ENCODE results near the gene BPIFB3. TPM values are rescaled to one million over a fixed set of nuclear protein-coding genes. Genes with fewer than 3 reads are reported as not detected.

Gene BPIFB3
- total RNA-seq, 2 experiments from 2014 or later: not detected

- CTCF ChIA-PET: no interaction called here
- H3K27me3 Mint-ChIP-seq: no peaks in the 10 kb centered on the region
- no peaks in the 10 kb centered on the region for H3K4me1 Mint-ChIP-seq
- H3K27ac Mint-ChIP-seq: no peak overlapping the region
- ATAC-seq (no peak), DNase-seq (no peak)
- no peak overlapping the region for H3K4me3 Mint-ChIP-seq
- no peaks in the 10 kb centered on the region for H3K36me3 Mint-ChIP-seq
- no peaks in the 10 kb centered on the region for H3K9me3 Mint-ChIP-seq (ENCODE audit: low read depth)
These were observed 2.4 kb upstream of the BPIFB3 start for GRCh38 chr20:33051333-33051732.

DNA sequence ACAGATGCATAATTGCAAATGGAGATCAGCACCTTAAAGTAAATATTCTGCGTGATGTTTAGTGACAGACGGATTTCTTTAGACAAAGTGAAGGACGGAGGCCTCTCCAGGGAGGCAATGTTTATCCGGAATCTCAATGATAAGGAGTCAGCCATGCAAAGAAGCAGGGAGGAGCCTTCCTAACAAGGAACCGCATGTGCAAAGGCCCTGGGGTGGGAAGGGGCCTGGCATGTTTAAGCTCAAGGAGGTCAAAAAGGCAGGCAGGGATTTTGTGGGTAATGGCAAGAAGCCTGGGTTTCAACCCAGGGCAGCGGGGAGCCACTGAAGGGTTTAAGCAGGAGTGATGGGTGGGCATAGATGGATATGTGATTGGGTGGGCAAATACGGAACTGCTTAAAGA lies 678 bp downstream of the BPIFB3 start:
- CTCF ChIA-PET: no interaction called here
- DNase-seq (no peak), ATAC-seq (no peak)
- Mint-ChIP-seq H3K27me3 (peaks cover 3% of the 10 kb centered on the region), H3K9me3 (ENCODE audit: low read depth) (no peaks in the 10 kb centered on the region), H3K4me1 (no peaks in the 10 kb centered on the region), H3K4me3 (no peak overlapping the region), H3K36me3 (no peaks in the 10 kb centered on the region), H3K27ac (no peak overlapping the region)

DNA sequence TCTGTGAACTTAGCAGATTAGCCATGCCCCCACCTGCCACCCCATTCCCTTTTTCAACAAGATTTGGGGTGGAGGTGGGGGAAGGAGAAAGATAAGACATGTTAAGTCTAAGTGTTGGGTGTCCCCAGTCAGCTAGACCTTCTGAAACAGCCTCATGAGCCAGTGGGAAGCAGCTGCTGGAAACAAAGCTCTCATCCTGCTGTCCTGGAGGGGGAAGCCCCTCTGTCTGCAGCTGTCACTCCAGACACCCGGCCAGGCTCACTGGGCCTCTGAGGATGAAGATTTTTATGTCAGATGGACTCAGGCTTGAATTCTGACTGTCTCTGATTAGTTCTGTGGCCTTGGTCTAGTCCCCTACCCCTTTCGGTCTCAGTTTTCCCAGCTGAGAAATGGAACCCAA lies 1.1 kb downstream of the BPIFB3 start:
- Mint-ChIP-seq H3K27ac (no peak overlapping the region), H3K4me3 (no peak overlapping the region), H3K9me3 (ENCODE audit: low read depth) (no peaks in the 10 kb centered on the region), H3K27me3 (peaks cover 3% of the 10 kb centered on the region), H3K36me3 (no peaks in the 10 kb centered on the region), H3K4me1 (no peaks in the 10 kb centered on the region)
- DNase-seq: no peak
- ATAC-seq: no peak
- CTCF ChIA-PET: no interaction called here

DNA sequence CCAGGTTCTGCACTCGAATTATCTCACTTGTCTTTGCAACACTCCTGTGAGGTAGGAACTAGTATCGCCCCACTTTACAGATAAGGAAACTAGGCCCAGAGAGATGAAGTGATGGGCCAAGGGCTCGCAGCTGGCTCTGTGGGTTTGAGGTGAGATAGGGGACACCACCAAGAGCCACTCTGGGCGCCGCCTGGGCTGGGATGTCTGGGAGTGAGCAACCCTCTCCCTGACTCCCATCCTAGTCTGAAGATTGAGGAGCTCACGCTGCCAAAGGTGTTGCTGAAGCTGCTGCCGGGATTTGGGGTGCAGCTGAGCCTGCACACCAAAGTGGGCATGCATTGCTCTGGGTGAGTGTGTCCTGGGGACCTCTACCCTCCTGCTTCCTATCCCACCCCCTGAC lies 5.4 kb downstream of the BPIFB3 start:
- DNase-seq (no peak), ATAC-seq (no peak)
- no peak overlapping the region for H3K27ac Mint-ChIP-seq
- H3K4me1 Mint-ChIP-seq: no peaks in the 10 kb centered on the region
- no peak overlapping the region for H3K4me3 Mint-ChIP-seq
- H3K27me3 Mint-ChIP-seq: peaks cover 3% of the 10 kb centered on the region
- no peaks in the 10 kb centered on the region for H3K36me3 Mint-ChIP-seq
- CTCF ChIA-PET: no interaction called here
- no peaks in the 10 kb centered on the region for H3K9me3 Mint-ChIP-seq (ENCODE audit: low read depth)

DNA sequence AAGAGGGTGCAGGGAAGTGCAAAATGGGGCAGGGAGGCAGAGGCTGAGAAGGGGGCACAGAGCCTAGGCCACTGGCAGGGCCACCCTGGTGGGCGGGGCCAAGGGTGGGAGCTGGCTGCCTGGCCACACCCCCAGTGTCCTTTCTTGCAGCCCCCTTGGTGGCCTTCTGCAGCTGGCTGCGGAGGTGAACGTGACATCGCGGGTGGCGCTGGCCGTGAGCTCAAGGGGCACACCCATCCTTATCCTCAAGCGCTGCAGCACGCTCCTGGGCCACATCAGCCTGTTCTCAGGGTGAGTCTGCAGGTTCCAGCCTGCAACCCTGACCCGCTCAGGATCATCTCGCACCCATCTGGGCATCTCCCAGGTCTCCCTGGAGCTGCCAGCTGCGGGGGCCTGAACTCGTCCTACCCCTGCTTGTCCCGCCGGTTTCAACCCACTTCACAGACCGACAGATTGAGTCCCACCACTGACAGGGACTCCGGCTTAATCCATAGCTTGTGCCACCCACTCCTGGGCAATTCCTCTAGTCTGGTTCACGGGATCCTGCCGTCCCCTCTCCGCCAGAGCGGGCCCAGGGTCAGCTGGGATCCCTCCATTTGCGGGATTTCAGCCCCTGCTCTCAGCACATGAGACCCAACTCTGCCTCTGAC lies 6.2 kb downstream of the BPIFB3 start:
- Mint-ChIP-seq H3K36me3 (no peaks in the 10 kb centered on the region), H3K27ac (no peak overlapping the region), H3K27me3 (peaks cover 3% of the 10 kb centered on the region), H3K9me3 (ENCODE audit: low read depth) (no peaks in the 10 kb centered on the region), H3K4me3 (no peak overlapping the region), H3K4me1 (no peaks in the 10 kb centered on the region)
- DNase-seq (no peak), ATAC-seq (no peak)
- CTCF ChIA-PET: interaction anchor here (1.0 kb wide), 1 partner anchor 114 kb away, joined by 3 read pairs; no protein-coding TSS in a partner anchor

DNA sequence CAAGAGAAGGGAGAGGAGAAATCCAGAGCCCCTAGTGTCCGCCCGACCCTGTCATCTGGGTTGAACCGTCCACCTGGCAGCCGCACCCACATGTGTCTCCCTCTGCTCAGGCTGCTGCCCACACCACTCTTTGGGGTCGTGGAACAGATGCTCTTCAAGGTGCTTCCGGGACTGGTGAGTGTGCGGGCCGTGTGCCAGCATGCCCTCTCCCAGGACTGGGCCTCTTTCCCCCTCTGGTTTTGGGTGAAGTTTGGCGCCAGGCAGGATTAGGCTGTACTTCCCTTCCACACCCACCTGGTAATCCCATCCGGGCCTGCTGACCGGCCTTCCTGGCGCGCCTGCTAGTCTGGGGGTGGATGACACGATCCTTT lies 7.9 kb downstream of the BPIFB3 start:
- Mint-ChIP-seq H3K36me3 (no peaks in the 10 kb centered on the region), H3K27me3 (peaks cover 3% of the 10 kb centered on the region), H3K4me1 (no peaks in the 10 kb centered on the region), H3K9me3 (ENCODE audit: low read depth) (no peaks in the 10 kb centered on the region), H3K27ac (no peak overlapping the region), H3K4me3 (no peak overlapping the region)
- ATAC-seq (no peak), DNase-seq (no peak)
- CTCF ChIA-PET: no interaction called here

GRCh38 chr20:33062105-33062824 lies 8.6 kb downstream of the BPIFB3 start:
- DNase-seq: no peak
- H3K27me3 Mint-ChIP-seq: peaks cover 3% of the 10 kb centered on the region
- no peaks in the 10 kb centered on the region for H3K9me3 Mint-ChIP-seq (ENCODE audit: low read depth)
- H3K36me3 Mint-ChIP-seq: no peaks in the 10 kb centered on the region
- CTCF ChIA-PET: no interaction called here
- ATAC-seq: no peak
- no peak overlapping the region for H3K27ac Mint-ChIP-seq
- no peaks in the 10 kb centered on the region for H3K4me1 Mint-ChIP-seq
- no peak overlapping the region for H3K4me3 Mint-ChIP-seq

DNA sequence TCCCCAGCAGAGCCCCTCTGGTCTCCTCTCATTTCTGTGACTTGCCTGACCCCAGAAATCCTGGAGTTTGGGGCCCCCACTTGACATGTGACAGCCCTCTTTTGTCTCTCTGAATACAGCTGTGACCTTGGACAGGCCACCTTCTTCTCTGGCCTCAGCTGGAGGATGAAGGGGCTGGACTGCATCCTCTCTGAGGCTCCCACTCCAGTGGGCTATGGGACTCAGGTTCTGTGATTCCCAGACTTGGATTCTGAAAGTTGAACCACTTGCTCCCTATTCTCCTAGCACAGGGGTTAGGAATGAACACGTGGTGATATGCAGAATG lies 9.1 kb downstream of the BPIFB3 start:
- no peak for DNase-seq
- no peaks in the 10 kb centered on the region for H3K4me1 Mint-ChIP-seq
- H3K4me3 Mint-ChIP-seq: no peak overlapping the region
- no peaks in the 10 kb centered on the region for H3K9me3 Mint-ChIP-seq (ENCODE audit: low read depth)
- no peaks in the 10 kb centered on the region for H3K36me3 Mint-ChIP-seq
- H3K27ac Mint-ChIP-seq: no peak overlapping the region
- no peak for ATAC-seq
- CTCF ChIA-PET: no interaction called here
- peaks cover 2% of the 10 kb centered on the region for H3K27me3 Mint-ChIP-seq

DNA sequence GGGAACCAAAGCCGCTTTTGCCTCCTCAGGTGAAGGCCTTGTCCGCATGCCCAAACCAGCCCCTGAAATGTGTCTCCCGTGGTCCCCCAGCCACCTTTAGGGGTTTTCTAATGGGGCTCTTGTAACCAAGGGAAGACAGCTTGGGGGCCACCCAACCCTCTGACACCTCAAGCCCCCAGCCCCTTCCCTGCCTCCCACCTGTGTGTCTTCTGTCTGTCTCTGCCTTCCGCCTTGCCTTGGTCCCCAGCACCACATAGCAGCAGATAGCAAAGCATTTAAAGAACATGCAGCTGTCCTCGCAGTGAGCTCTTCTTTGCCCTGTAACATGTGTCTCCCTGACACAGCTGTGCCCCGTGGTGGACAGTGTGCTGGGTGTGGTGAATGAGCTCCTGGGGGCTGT lies 9.6 kb downstream of the BPIFB3 start:
- Mint-ChIP-seq H3K9me3 (ENCODE audit: low read depth) (no peaks in the 10 kb centered on the region), H3K27me3 (no peaks in the 10 kb centered on the region), H3K27ac (no peak overlapping the region), H3K4me1 (no peaks in the 10 kb centered on the region), H3K4me3 (no peak overlapping the region), H3K36me3 (no peaks in the 10 kb centered on the region)
- CTCF ChIA-PET: no interaction called here
- no peak for DNase-seq
- no peak for ATAC-seq

DNA sequence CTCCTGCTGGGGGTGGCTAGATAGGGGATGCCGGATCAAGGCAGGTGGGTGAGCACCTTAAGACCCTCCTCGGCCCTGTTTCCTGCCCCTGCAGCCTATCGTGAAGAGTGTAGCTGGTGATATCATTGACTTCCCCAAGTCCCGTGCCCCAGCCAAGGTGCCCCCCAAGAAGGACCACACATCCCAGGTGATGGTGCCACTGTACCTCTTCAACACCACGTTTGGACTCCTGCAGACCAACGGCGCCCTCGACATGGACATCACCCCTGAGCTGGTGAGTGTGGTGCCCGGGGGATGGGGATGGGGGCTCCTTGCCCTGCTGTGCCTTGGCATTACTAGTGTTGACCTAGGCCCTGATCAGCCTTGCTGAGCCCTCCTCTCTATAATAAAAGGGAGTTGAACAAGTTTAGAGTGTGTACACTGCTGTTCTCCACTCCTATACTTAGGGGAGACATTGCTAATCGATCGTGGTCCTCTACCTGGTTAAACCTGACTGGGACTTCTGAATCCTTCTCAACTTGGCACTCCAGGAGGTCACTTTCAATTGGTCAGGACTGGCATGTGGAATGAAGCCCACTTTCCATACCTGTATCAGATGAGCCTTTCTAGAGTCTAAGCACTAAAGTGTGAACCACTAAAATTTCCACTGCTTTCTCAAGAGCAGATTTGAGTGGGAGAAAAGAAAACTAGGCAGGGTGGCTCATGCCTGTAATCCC lies 11.0 kb downstream of the BPIFB3 start:
- CTCF ChIA-PET: interaction anchor here (0.7 to 1.2 kb wide), 3 partner anchors 12 to 162 kb away, joined by 3 to 5 read pairs (median 3); no protein-coding TSS in a partner anchor
- no peaks in the 10 kb centered on the region for H3K9me3 Mint-ChIP-seq (ENCODE audit: low read depth)
- no peaks in the 10 kb centered on the region for H3K36me3 Mint-ChIP-seq
- H3K27ac Mint-ChIP-seq: no peak overlapping the region
- no peak overlapping the region for H3K4me3 Mint-ChIP-seq
- H3K27me3 Mint-ChIP-seq: no peaks in the 10 kb centered on the region
- H3K4me1 Mint-ChIP-seq: no peaks in the 10 kb centered on the region
- DNase-seq: no peak
- no peak for ATAC-seq

DNA sequence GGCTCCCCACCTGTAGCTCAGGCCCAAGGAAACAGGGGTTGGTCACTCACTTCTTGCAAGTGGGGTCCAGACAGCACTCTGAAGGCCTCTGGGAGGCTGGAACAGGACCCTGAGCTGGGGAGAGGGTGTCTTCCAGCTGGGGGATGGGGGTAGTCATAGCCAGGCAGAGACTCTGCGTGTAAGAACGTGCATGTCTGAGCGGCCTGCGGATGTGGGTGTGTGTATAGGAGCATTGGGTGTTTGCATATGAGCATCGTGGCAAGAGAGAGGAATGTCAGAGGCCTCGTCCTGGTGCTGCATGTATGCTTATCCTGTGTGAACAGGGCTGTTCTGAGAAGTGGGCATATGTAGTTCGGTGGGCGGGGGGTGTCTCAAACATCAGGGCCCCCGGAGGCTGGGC lies 12.1 kb downstream of the BPIFB3 start:
- DNase-seq (no peak), ATAC-seq (no peak)
- no peaks in the 10 kb centered on the region for H3K9me3 Mint-ChIP-seq (ENCODE audit: low read depth)
- H3K36me3 Mint-ChIP-seq: no peaks in the 10 kb centered on the region
- CTCF ChIA-PET: no interaction called here
- H3K4me3 Mint-ChIP-seq: no peak overlapping the region
- H3K27ac Mint-ChIP-seq: no peak overlapping the region
- H3K27me3 Mint-ChIP-seq: no peaks in the 10 kb centered on the region
- H3K4me1 Mint-ChIP-seq: no peaks in the 10 kb centered on the region

GRCh38 chr20:33067806-33068205 lies 14.1 kb downstream of the BPIFB3 start:
- no peak overlapping the region for H3K4me3 Mint-ChIP-seq
- CTCF ChIA-PET: interaction anchor here (1.0 kb wide), 1 partner anchor 166 kb away, joined by 4 read pairs; no protein-coding TSS in a partner anchor

GRCh38 chr20:33068251-33068939 lies 14.7 kb downstream of the BPIFB3 start:
- H3K4me3 Mint-ChIP-seq: no peak overlapping the region
- no peaks in the 10 kb centered on the region for H3K4me1 Mint-ChIP-seq
- DNase-seq (no peak), ATAC-seq (no peak)
- H3K27me3 Mint-ChIP-seq: no peaks in the 10 kb centered on the region
- CTCF ChIA-PET: interaction anchor here (1.0 kb wide), 1 partner anchor 166 kb away, joined by 4 read pairs; no protein-coding TSS in a partner anchor
- no peaks in the 10 kb centered on the region for H3K36me3 Mint-ChIP-seq
- H3K9me3 Mint-ChIP-seq (ENCODE audit: low read depth): no peaks in the 10 kb centered on the region
- no peak overlapping the region for H3K27ac Mint-ChIP-seq

More at GRCh38 chr20:33067806-33068205, 14.1 kb downstream of the BPIFB3 start:
- H3K9me3 Mint-ChIP-seq (ENCODE audit: low read depth): no peaks in the 10 kb centered on the region
- ATAC-seq (no peak), DNase-seq (no peak)
- no peaks in the 10 kb centered on the region for H3K4me1 Mint-ChIP-seq
- H3K36me3 Mint-ChIP-seq: no peaks in the 10 kb centered on the region
- no peaks in the 10 kb centered on the region for H3K27me3 Mint-ChIP-seq
- H3K27ac Mint-ChIP-seq: no peak overlapping the region

All from activated CD8-positive, alpha-beta memory T cell treated with anti-CD3 and anti-CD28 coated beads, Interleukin-2, amount 10 ng/mL, durations not matched to agents 7 days and 5 days (primary cell).